Measurements from ENCODE around the gene NXPE1. TPM values are rescaled to one million over a fixed set of nuclear protein-coding genes. Genes with fewer than 3 reads are reported as not detected.
"Not testable (repeated sequence)": the region's sequence is repeated elsewhere in the genome, so short reads cannot be mapped to it uniquely, and the experiment has no call there.

Gene NXPE1
- total RNA-seq, 1 experiment from 2014 or later = not detected

DNA sequence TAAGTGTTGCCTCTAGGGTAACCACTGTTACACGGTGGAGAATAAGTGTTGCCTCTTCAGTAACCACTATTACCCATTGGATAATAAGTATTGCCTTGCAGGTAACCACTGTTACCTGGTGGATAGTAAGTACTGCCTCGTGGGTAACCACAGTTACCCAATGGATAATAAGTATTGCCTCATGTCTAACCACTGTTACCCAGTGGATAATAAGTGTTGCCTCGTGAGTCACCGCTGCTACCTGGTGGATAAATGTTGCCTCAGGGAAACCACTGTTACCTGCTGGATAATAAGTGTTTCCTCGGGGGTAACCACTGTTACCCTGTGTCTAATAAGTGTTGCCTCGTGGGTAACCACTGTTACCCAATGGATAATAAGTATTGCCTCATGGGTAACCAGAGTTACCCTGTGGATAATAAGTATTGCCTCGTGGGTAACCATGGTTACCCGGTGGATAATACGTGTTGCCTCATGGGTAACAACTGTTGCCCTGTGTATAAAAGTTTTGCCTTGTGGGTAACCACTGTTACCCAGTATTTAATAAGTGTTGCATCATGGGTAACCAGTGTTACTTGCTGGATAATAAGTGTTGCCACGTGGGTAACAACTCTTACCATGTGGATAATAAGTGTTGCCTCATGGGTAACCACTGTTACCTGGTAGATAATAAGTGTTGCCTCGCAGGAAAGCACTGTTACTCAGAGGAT lies 48.2 kb upstream of the NXPE1 start:
- Histone ChIP-seq H4K20me1 (ENCODE audit: low read length) (no peaks in the 10 kb centered on the region), H3F3A (ENCODE audit: low read length, unreplicated experiment) (no peaks in the 10 kb centered on the region), H3K27me3 (ENCODE audit: low read length) (no peaks in the 10 kb centered on the region), H3K36me3 (ENCODE audit: low read depth, low read length) (no peaks in the 10 kb centered on the region), H3K79me2 (ENCODE audit: low read length) (no peaks in the 10 kb centered on the region), H3K27ac (ENCODE audit: low read length) (no peak overlapping the region), H2AFZ (ENCODE audit: low read length) (no peak overlapping the region), H3K4me3 (ENCODE audit: low read length) (no peak overlapping the region), H3K9me2 (replicated peaks; ENCODE audit: low read length) (no peaks in the 10 kb centered on the region), H3K4me2 (ENCODE audit: low read length) (no peak overlapping the region), H3K9me3 (ENCODE audit: low read length) (no peaks in the 10 kb centered on the region; the same call in 1 of the 2 replicates), H3K9ac (ENCODE audit: low read length) (no peak overlapping the region), H3K4me1 (ENCODE audit: insufficient read depth, low read length) (no peaks in the 10 kb centered on the region)
- intact Hi-C loops (cut with micrococcal nuclease) = no loop called here
- CTCF ChIA-PET = no interaction called here
- no TSS peak for BruUV-seq (replicated peaks)
- ATAC-seq = no peak
- TF ChIP-seq EZH2phosphoT487 (IDR thresholded peaks at IDR 0.05; ENCODE audit: borderline replicate concordance, low read length) (no peak), EZH2 (IDR thresholded peaks at IDR 0.05; ENCODE audit: low read length, unreplicated experiment) (no peak)
- TF ChIP-seq, protein P1, sequence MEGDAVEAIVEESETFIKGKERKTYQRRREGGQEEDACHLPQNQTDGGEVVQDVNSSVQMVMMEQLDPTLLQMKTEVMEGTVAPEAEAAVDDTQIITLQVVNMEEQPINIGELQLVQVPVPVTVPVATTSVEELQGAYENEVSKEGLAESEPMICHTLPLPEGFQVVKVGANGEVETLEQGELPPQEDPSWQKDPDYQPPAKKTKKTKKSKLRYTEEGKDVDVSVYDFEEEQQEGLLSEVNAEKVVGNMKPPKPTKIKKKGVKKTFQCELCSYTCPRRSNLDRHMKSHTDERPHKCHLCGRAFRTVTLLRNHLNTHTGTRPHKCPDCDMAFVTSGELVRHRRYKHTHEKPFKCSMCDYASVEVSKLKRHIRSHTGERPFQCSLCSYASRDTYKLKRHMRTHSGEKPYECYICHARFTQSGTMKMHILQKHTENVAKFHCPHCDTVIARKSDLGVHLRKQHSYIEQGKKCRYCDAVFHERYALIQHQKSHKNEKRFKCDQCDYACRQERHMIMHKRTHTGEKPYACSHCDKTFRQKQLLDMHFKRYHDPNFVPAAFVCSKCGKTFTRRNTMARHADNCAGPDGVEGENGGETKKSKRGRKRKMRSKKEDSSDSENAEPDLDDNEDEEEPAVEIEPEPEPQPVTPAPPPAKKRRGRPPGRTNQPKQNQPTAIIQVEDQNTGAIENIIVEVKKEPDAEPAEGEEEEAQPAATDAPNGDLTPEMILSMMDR (conservative IDR thresholded peaks at IDR 0.05; ENCODE audit: low read depth, low read length) = no peak
- POLR2A ChIA-PET (ENCODE audit: unreplicated experiment) = no interaction called here
- DNase-seq = peak; percentile 36

DNA sequence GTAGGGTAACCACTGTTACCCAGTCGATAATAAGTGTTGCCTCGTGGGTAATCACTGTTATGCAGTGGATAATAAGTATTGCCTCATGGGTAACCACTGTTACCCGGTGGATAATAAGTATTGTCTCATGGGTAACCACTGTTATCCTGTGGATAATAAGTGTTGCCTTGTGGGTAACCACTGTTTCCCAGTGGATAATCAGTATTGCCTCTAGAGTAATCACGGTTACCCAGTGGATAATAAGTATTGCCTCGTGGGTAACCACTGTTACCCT lies 47.1 kb upstream of the NXPE1 start:
- BruUV-seq (replicated peaks); H3K27ac ChIP-seq (ENCODE audit: low read length); H3K36me3 ChIP-seq (ENCODE audit: low read depth, low read length); CTCF ChIA-PET; POLR2A ChIA-PET (ENCODE audit: unreplicated experiment); H3F3A ChIP-seq (ENCODE audit: low read length, unreplicated experiment); H3K27me3 ChIP-seq (ENCODE audit: low read length); H3K4me3 ChIP-seq (ENCODE audit: low read length); H3K9me2 ChIP-seq (replicated peaks; ENCODE audit: low read length); H4K20me1 ChIP-seq (ENCODE audit: low read length); H3K9ac ChIP-seq (ENCODE audit: low read length); ATAC-seq; H3K4me1 ChIP-seq (ENCODE audit: insufficient read depth, low read length); DNase-seq; H3K9me3 ChIP-seq (ENCODE audit: low read length); H2AFZ ChIP-seq (ENCODE audit: low read length); H3K4me2 ChIP-seq (ENCODE audit: low read length); H3K79me2 ChIP-seq (ENCODE audit: low read length): not testable (repeated sequence)
- intact Hi-C loops (cut with micrococcal nuclease) = loop anchor here (1.0 kb wide), 1 partner anchor 266 kb away; no protein-coding TSS in a partner anchor

DNA sequence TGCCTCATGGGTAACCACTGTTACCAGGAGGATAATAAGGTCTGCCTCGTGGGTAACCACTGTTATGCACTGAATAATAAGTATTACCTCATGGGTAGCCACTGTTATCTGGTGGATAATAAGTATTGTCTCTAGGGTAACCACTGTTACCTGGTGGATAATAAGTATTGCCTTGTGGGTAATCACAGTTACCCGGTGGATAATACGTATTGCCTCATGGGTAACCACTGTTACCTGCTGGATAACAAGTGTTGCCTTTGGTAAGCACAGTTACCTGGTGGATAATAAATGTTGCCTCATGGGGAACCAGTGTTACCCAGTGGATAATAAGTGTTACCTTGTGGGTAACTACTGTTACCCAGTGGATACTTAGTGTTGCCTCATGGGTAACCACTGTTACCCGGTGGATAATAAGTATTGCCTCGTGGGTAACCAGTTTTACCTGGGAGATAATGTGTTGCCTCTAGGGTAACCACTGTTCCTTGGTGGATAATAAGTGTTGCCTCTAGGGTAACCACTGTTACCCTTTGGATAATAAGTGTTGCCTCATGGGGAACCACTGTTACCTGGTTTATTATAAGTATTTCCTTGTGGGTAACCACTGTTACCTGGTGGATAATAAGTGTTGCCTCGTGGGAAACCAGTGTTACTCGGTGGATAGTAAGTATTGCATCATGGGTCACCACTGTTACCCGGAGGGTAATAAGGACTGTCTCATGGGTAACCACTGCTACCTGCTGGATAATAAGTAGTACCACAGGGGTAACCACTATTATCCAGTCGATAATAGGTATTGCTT lies 46.5 kb upstream of the NXPE1 start:
- POLR2A ChIA-PET (ENCODE audit: unreplicated experiment) = no interaction called here
- Histone ChIP-seq H3K27me3 (ENCODE audit: low read length) (no peaks in the 10 kb centered on the region), H4K20me1 (ENCODE audit: low read length) (no peaks in the 10 kb centered on the region), H3F3A (ENCODE audit: low read length, unreplicated experiment) (no peaks in the 10 kb centered on the region), H2AFZ (ENCODE audit: low read length) (no peak overlapping the region), H3K27ac (ENCODE audit: low read length) (no peak overlapping the region), H3K4me3 (ENCODE audit: low read length) (no peak overlapping the region), H3K4me2 (ENCODE audit: low read length) (no peak overlapping the region), H3K4me1 (ENCODE audit: insufficient read depth, low read length) (no peaks in the 10 kb centered on the region), H3K9me3 (ENCODE audit: low read length) (no peaks in the 10 kb centered on the region; the same call in 1 of the 2 replicates), H3K79me2 (ENCODE audit: low read length) (no peaks in the 10 kb centered on the region), H3K9me2 (replicated peaks; ENCODE audit: low read length) (no peaks in the 10 kb centered on the region), H3K36me3 (ENCODE audit: low read depth, low read length) (no peaks in the 10 kb centered on the region), H3K9ac (ENCODE audit: low read length) (no peak overlapping the region)
- peak; percentile 50 for ATAC-seq
- CTCF ChIA-PET = no interaction called here
- intact Hi-C loops (cut with micrococcal nuclease) = loop anchor here (1.0 kb wide), 1 partner anchor 266 kb away; no protein-coding TSS in a partner anchor
- DNase-seq = peak; percentile 36
- no TSS peak for BruUV-seq (replicated peaks)
- TF ChIP-seq, protein P1 (conservative IDR thresholded peaks at IDR 0.05; ENCODE audit: low read depth, low read length) = peak; percentile 47
- no peak for TF ChIP-seq EZH2 (IDR thresholded peaks at IDR 0.05; ENCODE audit: low read length, unreplicated experiment)
